HG02973 (cell line): Measurements from ENCODE around the gene PAM.
"Not testable (repeated sequence)": the region's sequence is repeated elsewhere in the genome, so short reads cannot be mapped to it uniquely, and the experiment has no call there.

Source experiments
- ATAC-seq: cut with Tn5 transposase; IDR thresholded peaks from one replicate; pipeline ENCODE4 v1.9.1; 2021; ENCODE audit warnings: moderate library complexity; ENCODE audit not compliant: unreplicated experiment

Gene PAM

GRCh38 chr5:102750151-102750834 lies 4.8 kb upstream of the PAM start:
- no peak for ATAC-seq

- ATAC-seq = not testable (repeated sequence)
Measured at GRCh38 chr5:102751903-102752376, 3.2 kb upstream of the PAM start.

DNA sequence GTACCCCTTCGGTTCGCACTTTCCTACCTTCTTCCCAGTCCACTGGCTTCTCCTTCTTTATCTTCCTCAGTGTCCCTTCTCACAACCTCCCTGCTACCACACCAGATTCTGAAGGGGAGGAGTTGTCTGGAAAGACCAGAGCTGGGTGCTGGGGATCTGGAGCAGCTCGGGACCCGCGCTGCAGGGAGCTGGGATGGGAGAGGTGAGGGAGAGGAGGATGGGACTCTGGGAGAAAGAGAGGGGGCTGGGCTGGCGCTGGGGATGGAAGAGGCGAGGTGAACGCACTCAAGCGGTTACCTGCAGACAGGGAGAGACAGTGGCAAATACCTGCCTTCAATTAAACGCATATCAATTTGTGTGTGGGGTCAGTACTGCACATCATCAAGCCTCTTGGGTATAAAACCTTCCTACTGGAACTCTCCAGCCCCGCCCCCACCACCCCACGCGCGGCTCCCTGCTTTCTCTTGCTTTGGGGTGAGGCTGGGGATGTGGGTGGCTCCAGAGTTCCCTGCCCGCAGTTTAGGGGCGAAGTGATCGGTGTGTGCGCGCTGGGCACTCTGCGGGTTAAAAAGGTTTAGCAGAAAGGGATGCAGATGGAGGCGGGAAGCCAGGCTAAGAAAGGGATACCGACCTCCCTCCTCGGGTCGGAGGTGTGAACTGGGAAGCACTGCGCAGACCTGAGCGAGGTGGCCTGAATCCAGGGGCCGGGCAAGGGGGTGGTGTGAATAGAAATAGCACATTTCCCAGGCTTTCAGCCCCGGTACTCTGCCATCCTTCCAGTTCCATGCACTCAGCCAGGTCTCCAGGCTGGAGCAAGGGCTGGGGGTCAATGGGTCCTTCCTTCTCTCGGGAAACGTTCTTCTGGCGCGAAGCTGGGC lies 977 bp upstream of the PAM start:
- peak; percentile 2 for ATAC-seq

GRCh38 chr5:102755686-102756371 lies 724 bp downstream of the PAM start:
- ATAC-seq = peak; percentile 81

GRCh38 chr5:102758576-102758975 lies 3.5 kb downstream of the PAM start:
- no peak for ATAC-seq

- no peak for ATAC-seq
Measured at GRCh38 chr5:102759289-102759688, 4.2 kb downstream of the PAM start.

GRCh38 chr5:102759700-102760099 lies 4.6 kb downstream of the PAM start:
- ATAC-seq = no peak

DNA sequence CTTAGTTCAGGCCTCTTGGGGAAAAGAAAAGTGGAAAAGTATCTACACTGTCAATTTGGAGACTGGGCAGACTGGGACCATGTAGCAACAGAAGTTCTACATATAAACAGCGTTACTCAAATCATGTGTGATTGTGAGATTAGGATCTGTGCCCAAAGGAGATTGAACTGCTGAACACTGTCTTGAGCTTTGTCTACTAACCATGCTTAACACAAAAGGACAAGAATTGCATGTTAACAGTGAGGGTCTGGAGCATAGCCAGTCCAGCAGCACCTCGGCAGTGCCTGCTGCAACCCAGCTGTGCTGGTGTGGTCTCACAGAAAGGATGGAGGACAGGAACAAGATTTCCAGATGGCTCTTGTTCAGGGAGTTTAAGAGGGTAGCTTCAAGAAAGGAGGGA lies 5.7 kb downstream of the PAM start:
- ATAC-seq = no peak

DNA sequence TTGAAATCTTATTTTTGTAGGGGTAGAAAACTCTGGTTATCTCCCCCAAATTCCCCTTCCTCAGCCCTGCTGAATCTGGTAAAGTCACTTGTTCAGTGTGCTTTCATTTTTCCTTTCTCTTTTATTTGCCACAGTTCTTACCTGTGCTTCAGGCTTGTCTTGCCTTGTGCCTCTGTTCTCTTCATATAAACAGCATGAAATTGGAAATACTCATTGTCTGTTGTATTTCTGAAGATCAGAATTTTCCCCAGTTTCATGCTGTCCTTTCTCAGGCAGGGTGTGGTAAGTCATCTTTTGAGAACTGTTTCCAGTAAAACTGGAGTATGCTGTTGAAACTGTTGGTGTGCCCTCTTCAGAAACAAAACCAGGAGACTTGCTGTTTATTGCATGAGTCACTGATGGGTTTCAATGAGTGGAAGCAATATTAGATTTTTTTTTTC lies 7.0 kb downstream of the PAM start:
- ATAC-seq = peak; percentile 78

DNA sequence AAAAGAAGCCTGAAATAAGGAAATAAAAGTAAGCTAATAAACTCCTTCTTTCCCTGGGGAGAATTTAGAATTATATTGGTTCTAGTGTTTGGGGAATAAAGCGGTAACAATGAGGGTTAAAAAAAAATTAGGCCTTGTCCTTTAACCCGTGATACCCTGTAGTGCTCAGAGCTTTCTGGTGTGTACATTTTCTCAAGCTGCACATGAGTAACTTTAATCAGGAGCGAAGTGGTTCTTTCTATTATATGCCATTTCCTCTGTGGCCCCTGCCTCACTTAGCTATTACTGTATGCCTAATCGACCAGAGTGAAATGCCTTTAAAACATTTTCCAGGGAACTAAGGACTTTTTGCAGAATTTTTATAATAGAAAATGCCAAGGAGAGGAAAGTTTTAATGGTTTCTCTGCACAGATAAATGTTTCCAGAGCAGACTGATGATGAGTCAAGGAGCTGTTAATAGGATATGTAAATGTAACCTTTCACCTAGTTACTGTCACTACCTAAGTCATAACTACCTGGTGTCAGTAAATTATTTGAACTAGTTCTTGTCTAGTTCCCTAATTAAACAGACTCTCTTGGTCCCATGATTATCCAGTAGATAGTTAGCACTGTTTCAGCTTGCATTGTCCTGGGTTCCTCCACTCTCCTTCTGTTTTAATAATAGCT lies 7.6 kb downstream of the PAM start:
- peak; percentile 29 for ATAC-seq

GRCh38 chr5:102763734-102764133 lies 8.6 kb downstream of the PAM start:
- ATAC-seq = no peak

- ATAC-seq = no peak
Measured at GRCh38 chr5:102764381-102765004, 9.4 kb downstream of the PAM start.

DNA sequence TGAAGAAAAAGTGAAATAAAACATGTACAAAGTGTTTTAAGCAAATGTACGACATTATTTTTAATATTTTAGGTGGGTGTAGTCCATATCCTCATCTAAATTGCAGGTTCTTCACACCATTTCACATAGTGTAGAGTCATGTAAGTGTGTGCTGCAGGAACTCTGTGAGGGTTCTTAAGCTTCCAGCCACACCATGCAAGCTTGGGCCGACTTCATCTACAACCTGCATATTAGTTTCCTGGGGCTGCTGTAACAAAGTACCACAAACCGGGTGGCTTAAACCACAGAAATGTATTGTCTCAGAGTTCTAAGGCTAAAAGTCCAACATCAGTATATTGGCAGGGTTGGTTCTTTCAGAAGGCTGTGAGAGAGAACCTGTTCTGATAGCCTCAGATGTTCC lies 10.2 kb downstream of the PAM start:
- ATAC-seq = no peak

GRCh38 chr5:102766295-102767090 lies 11.4 kb downstream of the PAM start:
- ATAC-seq = no peak

DNA sequence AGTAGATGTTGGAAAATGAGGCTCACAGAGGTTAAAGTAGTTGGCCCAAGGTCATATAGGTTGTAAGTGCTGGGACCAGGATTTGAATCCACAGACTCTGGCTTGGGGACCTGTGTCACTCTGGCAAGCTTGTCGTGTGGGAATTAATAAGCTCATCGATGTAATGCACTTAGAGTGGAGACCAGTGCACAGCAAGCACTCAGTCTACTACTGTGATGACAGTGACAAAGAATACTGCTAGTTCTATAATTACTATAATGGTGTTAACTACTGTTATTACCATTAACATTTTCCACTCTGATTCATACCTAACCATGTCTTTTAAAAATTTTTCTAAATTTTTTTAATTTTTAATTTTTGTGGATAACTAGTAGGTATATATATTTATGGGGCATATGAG lies 12.8 kb downstream of the PAM start:
- peak; percentile 55 for ATAC-seq

- no peak for ATAC-seq
Measured at GRCh38 chr5:102770803-102771202, 15.7 kb downstream of the PAM start.

DNA sequence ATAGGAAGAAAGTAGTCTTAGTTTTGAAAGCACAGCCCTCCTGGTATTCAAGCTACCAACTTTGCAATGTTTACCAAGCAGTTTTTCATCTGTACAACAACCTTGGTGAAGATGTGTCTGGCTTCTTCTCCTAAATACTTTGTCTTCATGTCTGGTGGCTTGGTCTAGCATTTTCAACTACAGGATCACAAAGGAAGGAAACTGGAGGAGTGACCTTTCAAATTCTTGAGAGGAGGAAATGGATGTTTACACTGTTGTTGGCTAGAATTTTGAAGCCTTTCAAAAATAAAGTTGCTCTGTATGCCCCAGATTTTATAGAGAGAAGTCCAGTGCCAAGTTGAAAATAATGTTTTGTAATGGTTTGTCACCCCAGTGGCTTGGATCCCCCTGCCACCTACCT lies 16.3 kb downstream of the PAM start:
- no peak for ATAC-seq

GRCh38 chr5:102772273-102772672 lies 17.2 kb downstream of the PAM start:
- ATAC-seq = no peak

GRCh38 chr5:102773133-102773532 lies 18.0 kb downstream of the PAM start:
- no peak for ATAC-seq

DNA sequence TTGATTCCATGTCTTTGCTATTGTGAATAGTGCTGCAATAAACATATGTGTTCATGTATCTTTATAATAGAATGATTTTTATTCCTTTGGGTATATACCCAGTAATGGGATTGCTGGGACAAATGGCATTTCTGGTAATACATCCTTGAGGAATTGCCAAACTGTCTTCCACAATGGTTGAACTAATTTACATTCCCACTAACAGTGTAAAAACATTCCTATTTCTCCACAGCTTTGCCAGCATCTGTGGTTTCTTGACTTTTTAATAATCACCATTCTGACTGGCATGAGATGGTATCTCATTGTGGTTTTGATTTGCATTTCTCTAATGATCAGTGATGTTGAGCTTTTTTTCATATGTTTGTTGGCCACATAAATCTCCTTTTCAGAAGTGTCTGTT lies 20.7 kb downstream of the PAM start:
- ATAC-seq = not testable (repeated sequence)
